NCI-H1930 (cell line): ENCODE results near the gene COL11A2.

Experiments used
- DNase-seq, 2 experiments: peaks; one replicate each; lab custom pipeline; 2025; lab: John Stamatoyannopoulos, UW

The COL11A2 gene

DNA sequence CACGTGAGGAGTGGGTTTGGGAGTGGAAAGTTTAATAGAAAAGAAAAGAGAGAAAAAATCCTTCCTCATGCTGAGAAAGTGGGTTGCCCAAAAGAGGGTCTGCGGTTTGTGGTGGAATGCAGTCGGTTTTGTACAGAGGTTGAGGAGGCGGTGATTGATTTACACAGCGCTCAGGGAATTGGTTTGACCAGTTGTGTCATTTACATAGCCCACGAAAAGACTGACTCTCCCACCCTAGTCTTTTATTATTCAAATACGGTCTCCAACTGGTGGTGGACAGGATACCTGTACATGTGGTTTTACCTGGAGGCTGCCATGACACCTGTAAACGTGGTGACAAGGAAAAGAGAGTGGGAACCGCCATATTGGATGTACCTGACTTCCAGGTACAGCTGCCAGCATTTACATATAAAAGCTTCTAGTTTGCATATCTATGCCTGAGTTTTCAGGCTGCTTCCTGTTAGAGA lies 74.4 kb downstream of the COL11A2 start:
- DNase-seq = no peak

- no peak for DNase-seq
Observed at GRCh38 chr6:33116841-33117711, 75.2 kb downstream of the COL11A2 start.

DNA sequence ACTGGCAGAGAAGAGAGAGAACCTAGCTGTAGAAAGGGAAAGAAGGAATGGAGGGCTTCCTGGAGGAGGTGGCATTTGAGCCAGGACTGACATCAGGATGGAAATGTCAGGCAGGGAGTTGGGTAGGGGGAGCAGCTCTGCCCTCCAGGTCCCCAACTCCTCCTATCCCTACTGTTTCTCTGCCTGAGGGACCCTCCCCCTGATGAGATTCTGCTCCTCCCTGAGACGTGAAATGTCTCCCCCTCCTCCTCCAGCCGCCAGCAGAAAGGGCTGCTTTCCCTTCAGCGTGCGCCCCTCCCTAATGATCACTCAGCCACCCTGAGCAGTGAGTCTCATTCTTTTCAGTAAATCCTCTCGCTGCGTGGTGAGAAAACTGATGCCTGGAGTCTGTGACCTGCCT lies 75.8 kb downstream of the COL11A2 start:
- DNase-seq = no peak

- no peak for DNase-seq
Observed at GRCh38 chr6:33114406-33114805, 77.9 kb downstream of the COL11A2 start.

GRCh38 chr6:33113755-33114154 lies 78.5 kb downstream of the COL11A2 start:
- DNase-seq = no peak
